Stimulated activated CD4-positive, alpha-beta T cell treated with anti-CD3 and anti-CD28 coated beads, Interleukin-12 subunit alpha, Interleukin-12 subunit beta, amount 100 ng/mL, for 4 hours (primary cell): ENCODE data around the gene RIC1.
"Not testable (repeated sequence)": the region's sequence is repeated elsewhere in the genome, so short reads cannot be mapped to it uniquely, and the experiment has no call there.

Experiments
- DNase-seq: peaks from one replicate; pipeline ENCODE4 v3.0.0-alpha.2; 2020

The RIC1 gene

DNA sequence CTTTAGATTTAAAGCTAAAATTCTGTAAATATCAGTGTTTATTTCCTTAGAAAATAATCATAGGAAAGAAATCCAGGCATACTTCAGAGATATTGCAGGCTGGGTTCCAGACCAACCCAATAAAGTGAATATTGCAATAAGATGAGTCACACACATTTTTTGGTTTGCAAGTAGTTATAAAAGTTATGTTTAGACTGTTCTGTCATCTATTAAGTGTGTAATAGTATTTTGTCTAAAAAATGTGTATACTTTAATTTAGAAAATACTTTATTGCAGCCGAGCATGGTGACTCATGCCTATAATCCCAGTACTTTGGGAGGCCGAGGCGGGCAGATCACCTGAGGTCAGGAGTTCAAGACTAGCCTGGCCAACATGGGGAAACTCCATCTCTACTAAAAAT lies 6.9 kb upstream of the RIC1 start:
- no peak for DNase-seq

DNA sequence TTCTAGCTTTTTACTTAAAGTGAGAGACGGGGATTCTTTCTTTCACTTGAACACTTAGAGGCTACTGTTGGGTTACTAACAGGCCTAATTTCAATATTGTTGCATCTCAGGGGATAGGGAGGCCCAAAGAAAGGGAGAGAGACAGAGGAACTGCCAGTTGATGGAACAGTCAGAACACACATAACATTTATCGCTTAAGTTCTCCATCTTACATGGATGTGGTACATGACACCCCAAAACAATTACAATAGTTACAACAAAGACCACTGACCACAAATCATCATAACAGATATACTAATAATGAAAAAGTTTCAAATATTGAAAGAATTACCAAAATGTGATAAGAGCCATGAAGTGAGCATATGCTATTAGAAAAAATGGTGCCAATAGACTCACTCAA lies 4.3 kb upstream of the RIC1 start:
- no peak for DNase-seq

DNA sequence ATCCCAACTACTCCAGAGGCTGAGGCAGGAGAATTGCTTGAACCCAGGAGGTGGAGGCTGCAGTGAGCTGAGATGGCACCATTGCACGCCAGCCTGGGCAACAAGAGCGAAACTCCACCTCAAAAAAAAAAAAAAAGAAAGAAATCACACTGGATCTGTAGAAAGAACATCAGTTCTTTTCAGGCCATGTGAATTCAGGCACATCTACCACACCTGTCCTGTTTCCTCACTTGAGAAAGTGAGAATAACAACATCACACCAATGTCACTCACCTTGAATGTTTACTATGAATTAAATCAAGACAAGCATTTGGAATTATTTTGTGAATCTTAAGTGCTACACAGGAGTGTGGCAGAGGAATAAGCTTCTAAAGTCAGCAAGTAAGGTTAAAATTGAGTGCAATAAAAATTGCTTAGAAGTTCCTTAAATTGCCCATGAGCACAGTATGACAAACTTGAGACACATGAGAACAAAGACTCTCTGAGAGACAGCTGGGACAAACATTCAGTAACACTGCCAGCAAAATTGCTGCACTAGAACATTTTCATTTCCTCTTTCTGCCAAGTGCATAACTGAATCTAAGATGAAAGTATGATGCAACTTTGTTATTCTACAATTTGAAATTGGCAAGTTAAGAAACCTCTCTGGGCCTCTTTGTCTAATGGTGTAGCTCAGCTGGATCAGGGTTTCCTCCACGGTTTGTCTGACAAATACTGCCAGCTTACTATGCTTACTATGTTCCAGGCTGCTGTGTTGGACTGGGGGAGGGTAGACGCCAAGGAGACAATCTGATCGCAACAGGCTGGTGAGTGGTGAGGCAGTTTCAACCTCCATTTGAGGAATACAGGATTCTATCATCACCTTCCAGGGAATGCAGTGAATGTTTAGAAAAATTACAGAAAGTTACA lies 1.9 kb upstream of the RIC1 start:
- DNase-seq, result peak; percentile 18

DNA sequence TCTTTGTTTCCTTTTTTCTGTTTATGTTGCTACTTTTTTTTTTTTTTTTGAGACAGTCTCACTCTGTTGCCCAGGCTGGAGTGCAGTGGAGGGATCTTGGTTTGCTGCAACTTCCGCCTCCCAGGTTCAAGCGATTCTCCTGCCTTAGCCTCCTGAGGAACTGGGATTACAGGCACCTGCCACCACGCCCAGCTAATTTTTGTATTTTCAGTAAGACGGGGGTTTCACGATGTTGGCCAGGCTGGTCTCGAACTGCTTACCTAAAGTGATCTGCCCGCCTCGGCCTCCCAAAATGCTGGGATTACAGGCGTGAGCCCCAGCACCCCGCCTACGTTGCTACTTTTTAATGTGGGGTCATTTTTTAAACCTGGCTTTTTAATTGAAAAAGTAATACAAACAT lies 1.2 kb upstream of the RIC1 start:
- not testable (repeated sequence) for DNase-seq

DNA sequence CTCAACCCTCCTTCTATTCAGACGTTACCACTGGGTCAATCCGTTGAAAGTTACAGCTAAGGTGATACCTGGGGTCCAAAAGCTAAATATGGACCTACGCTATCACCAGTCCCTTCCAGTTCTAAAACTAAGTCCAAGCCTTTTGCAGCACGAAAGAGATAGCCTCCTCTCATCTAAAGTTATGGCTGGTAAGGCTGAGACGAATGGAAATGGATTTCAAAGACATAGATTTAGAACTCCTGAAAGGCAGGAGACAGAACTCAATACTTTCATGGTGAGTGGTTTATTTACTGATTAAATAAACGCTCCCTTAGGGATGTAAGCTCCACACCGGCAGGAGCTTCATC lies 751 bp upstream of the RIC1 start:
- DNase-seq, result no peak

DNA sequence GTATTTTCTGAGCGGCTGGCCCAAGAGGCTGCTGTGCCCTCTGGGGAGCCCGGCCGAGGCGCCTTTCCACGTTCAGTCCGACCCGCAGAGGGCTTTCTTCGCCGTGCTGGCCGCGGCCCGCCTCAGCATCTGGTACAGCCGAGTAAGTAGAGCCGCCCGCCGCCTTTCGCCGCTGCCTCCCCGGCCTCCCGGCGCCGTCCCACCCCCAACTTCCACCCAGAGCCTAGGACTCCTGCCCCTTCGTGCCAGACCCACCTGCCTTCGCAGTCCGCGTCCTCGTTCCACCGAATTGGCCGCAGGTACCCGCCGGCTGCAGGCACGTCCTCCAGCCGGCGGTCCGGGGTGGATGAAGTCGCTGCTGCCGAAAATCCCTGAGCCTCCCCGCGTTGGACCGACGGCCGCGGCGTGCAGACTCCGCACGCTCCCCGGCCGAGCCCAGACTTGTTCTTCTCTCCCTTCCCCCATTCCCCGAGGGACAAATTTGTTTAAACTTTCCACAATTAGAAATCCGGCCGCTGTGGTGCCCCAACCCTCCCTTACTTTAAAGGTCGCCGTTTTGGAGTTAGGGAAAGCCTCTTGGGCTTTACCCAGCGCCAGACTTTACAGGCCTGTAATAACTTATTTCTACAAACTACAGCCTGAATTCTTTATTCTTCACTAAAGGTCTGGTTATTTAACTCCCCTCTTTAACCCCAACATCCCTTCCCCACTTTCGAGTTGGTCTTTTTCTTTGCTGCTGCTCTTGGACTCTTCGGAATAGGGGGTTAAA lies 589 bp downstream of the RIC1 start:
- DNase-seq, result peak; percentile 42

DNA sequence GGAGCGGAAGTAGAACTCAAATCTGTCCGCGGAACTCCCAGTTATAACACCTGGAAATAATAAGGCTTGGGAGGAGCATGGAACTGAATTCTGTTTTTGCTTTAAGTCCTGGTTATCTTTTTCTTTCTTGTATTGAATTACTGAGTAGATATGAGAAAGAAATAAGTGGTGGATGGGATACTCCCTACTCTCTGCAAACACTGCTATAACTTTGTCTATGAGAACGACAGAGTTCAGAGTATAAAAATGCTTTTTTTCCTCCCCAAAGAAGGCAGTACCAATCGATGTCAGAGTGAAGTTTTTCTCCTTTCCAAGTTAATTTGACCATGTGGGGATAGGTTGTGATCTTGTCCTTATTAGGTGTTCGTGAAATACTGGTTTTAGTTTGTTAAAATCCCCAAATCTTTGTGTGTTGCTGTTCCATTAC lies 1.2 kb downstream of the RIC1 start:
- DNase-seq, result no peak

DNA sequence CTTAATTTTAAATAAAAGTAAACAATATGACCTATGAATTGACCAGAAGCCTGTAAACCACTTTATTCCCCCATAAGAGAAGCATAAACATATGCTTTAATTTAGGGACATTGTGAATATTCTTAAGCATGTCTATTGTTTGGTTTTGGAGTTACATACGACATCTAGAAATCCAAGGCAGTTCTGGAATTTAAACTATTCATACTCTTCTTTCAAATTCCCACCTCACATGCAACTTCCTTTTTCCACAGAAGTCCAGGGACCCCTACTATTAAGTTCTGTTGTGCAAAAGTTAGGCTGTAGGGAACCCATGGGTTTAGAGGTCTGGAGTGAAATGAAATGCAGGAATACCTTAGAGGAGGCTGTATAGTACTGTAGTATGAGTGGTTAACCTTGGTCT lies 2.1 kb downstream of the RIC1 start:
- no peak for DNase-seq

DNA sequence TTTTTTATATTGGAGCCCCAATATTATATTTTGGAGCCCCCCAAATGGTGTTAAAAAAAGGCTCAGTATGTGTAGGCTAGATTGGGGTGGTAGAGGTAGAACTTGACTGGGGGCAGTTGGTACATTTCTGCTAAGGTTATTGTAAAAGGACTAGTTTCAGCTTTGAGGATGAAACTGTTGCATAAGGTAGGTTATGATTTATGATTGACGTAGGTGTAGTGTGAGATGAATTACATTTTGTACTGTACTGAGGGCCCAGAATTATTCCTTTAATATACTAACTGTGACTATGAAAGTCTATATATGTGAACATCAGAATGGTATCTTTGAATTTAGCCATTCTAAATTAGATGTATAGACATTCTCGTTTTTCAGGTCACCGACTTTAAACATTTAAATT lies 3.6 kb downstream of the RIC1 start:
- DNase-seq, result no peak

DNA sequence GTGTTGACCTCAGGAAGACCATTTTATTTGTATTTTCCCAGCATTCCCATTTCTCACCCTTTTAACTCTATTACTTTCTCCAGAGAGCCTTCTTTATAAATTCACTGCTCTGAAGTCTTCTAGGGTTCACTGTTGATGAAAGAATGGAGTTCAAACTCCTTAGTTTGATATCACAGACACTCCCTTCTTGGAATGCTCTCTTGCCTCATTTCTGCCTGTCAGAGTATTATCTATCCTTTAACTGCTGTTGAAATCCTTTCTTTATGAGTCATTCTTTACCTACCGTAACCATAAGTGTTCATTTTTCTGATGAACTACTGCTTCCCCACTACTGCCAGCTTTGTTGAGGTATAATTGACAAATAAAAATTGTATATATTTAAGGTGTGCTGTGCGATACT lies 4.3 kb downstream of the RIC1 start:
- DNase-seq, result no peak

DNA sequence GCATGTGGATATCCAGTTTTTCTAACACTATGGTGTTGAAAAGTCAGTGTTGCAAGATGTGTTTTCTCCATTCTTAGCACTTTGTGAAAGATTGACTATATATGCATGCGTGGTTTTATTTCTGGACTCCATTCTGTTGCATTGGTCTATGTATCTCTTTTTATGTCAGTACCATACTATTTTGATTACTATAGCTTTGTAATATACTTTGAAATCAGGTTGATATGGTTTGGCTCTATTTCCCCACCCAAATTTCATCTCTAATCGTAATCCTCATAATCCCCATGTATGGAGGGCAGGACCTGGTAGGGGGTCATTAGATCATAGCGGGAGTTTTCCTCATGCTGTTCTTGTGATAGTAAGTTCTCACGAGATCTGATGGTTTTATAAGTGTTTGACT lies 6.5 kb downstream of the RIC1 start:
- DNase-seq, result no peak

DNA sequence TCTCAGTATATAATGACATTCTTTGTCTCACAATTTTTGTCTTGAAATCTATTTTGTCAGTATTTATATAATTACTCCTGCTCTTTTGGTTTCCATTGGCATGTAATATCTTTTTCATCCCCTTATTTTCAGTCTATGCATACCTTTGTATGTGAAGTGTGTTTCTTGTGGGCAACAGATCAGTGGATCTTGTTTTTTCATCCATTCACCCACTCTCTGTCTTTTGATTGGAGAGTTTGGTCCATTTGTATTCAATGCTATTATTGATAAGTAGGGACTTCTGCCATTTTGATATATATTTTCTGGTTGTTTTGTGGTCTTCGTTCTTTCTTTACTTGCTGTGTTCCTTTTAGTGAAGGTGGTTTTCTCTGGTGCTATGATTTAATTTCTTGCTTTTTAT lies 10.9 kb downstream of the RIC1 start:
- DNase-seq, result no peak

DNA sequence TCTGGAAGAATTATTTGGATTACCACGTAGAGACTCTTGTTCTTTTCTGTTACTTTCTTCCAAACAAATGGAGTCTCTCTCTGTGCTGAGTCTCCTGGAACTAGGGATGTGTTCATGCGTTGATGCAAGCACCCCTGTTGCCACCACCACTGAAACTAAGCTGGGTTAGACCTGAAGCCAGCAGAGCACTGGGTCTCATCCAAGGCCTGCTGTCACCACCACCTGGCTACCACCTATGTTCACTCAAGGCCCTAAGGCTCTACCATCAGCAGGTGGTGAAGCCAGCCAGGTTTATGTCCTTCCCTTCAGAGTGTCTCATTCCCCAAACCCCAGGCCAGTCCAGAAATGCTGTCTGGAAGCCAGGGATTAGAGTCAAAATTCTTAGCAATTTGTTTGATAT lies 13.3 kb downstream of the RIC1 start:
- no peak for DNase-seq

DNA sequence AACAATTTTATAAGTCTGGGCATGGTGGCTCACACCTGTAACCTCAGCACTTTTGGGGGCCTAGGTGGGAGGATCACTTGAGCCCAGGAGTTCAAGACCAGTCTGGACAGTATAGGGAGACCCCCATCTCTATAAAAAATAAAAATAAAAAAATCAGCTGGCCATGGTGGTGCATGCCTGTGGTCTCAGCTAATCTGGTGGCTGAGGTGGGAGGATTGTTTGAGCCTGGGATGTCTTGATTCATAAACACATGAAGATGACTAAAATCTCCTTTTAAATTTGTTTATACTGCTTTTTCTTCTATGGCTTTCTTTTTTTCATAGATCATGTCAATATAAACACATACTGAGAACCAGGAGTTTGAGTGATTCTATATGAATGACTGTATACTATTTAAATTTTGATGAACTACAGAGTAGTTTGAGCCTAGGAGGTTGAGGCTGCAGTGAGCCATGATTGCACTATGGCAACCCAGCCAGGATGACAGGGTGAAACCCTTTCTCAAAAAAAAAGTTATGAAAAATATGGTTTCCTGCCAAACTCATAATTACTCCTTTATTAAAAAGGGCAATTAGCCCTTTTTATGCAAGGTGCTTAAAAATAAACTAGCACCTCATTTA lies 14.2 kb downstream of the RIC1 start:
- no peak for DNase-seq

DNA sequence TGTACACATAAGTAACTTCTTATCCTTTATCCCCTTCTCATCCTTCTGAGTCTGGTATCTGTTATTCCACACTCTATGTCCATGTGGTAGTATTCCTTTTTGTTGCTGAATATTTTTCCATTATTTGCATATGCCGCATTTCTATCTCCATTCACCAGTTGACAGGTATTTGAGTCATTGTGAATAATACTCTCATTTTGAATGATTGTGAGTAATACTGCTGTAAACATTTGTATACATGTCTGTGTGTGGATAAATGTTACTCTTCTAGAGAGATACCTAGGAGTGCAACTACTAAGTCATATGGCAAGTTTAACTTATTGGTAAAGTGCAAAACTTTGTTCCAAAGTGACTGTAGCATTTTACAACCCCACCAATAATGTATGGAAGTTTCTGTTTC lies 15.6 kb downstream of the RIC1 start:
- DNase-seq, result no peak

DNA sequence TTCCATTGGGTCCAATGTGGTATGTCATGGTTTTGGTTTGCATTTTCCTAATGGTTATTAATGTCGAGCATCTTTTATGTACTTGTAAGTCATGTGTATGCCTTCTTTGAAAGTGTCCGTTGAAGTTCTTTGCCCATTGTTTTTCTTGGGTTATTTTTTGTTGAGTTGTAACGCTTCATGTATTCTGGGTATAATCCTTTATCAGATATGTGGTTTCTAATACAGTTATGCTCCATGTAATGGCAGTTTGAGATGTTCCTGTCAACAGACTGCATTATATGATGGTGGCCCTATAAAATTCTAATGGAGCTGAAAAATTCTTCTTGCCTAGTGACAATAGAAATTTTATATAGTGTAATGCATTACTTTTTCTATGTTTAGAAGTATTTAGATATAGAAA lies 17.2 kb downstream of the RIC1 start:
- DNase-seq, result no peak

DNA sequence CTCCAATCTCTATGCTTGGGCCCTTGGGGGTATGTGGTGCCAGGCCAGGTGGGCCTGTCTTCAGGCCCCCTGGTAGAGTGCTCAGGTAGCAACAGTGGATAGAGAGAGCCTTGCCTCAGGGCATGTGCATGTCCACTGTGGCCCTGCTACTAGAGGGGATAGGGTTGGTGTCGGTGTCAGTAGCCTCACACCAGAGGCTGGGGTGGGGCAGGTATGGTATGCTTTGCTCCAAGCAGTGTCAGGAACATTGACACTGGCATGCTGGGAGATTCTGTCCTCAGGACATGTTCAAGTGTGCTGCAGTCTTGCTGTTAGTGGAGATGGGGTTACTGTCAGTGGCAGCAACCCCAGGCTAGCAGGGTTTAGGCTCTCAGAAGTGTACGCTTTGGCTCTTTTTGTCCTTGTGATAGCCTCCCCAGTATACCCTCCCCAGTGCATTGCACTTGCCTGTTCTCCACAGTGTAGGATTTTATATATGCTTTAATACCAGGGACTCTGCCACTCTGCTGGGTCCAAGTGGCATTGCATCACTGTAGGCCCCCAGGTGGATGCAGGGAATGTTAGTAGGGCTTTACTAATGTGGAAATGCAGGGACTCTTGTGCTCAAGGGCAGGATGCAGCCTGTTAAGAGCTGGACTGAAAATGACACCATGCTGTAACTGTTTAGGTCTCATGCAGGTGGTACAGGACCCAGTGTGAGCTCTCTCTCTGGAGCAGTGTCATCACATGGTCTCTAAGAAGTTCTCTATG lies 21.6 kb downstream of the RIC1 start:
- no peak for DNase-seq

DNA sequence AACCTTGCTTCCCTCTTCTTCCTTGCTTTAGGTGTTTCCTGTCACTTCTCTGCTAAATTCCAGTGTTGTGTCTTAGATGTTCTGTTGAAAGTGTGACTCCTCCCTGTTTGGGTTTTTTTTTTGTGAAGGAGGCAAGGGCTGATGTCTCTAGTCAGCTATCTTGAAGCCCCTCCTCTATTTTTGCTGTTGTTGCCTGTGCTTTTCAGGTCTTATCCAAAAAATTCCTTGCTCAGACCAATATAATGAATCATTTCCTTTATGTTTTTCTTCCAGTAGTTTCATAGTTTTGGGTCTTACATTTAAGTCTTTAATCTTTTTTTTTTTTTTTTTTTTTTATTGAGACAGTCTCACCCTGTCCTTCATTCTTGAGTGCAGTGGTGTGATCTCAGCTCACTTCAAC lies 22.3 kb downstream of the RIC1 start:
- DNase-seq, result no peak

DNA sequence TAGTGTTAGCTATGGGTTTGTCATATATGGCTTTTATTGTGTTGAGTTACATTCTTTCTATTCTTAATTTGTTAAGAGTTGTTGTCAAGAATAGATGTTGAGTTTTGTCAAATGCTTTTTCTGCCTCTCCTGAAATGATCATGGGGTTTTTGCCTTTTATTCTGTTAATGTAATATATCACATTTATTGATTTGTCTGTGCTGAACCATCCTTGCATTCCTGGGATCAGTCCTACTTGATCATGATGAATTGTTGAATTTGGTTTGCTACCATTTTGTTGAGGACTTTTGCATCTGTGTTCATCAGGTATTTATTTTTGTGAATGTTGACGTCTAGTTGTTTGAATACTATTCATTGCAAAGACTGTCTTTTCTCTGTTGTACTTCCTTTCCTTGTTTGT lies 23.9 kb downstream of the RIC1 start:
- DNase-seq, result no peak

DNA sequence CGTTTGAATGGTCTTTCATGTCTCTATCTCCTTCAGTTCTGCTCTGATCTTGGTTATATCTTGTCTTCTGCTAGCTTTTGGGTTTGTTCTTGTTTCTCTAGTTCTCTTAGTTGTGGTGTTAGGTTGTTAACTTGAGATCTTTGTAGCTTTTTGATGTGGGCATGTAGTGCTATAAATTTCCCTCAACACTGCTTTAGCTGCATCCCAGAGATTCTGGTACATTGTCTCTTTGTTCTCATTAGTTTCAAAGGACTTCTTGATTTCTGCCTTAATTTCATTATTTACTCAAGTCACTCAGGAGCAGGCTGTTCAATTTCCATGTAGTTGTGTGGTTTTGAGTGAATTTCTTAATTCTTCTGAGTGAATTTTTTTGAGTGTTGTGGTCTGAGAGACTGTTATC lies 33.9 kb downstream of the RIC1 start:
- DNase-seq, result not testable (repeated sequence)

DNA sequence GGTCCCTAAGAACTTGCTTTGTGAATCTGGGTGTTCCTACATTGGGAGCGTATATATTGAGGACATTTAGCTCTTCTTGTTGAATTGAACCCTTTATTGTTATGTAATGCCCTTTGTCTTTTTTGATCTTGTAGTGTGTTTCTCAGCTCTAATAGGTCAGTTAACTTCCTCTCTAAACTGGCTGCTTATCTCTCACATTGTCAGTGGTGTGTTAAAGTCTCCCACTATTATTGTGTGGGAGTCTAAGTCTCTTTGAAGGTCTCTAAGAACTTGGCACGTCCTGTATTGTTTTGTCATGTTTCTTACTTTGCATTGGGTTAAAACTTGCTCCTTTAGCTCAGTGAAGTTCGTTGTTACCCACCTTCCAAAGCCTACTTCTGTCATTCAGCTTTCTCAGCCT lies 36.2 kb downstream of the RIC1 start:
- DNase-seq, result no peak

DNA sequence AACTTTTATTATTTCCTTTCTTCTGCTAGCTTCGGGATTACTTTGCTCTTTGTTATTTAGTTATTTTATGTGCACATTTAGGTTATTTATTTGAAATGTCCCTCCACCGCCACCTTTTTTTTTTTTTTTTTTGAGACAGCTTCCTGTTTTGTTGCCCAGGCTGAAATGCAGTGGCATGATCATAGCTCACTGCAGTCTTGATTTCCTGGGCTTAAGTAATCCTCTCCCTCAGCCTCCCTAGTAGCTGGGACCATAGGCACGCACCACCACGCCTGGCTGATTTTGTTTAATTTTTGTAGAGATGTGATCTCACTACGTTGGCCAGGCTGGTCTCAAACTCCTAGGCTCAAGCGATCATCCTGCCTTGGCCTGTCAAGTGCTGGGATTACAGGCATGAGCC lies 38.5 kb downstream of the RIC1 start:
- no peak for DNase-seq

DNA sequence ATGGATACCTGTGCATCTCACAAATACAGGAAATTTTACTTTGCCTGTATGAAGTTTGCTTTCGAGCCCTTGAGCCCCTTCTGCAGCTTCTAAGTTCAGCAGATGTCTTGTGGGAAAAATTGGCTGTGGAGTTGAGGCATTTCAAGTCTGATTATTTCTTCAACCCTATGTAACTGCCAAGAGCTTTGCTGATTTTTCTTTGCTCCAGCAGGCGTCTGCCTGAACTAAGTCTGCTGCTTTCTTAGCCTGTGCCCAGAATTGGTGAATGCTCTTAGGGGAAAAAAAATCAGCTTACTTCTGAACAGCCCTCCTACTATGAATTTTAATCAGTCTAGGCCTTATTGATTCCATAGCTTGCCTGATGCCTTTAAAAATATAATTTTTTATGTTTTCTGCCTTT lies 41.2 kb downstream of the RIC1 start:
- DNase-seq, result no peak
